GM23248 (cell line): ENCODE data around the gene ZNF831. TPM values are rescaled to one million over a fixed set of nuclear protein-coding genes. Genes with fewer than 3 reads are reported as not detected.

ENCODE experiments used
- DNase-seq: peaks from one replicate; pipeline ENCODE4 v3.0.0-alpha.2; 2015
- H2AFZ ChIP-seq: fragments of 200-600 bp; sonication (generic); 2 replicates; pipeline ENCODE4 v1.6.1; 2016; ENCODE audit warnings: antibody characterized with exemption
- H3F3A ChIP-seq: fragments of 200-600 bp; sonication (generic); 2 replicates; pipeline ENCODE4 v1.6.1; 2016; ENCODE audit warnings: mild to moderate bottlenecking, antibody characterized with exemption, mixed run types; ENCODE audit not compliant: insufficient read depth
- H3K27ac ChIP-seq: fragments of 200-600 bp; sonication (generic); 2 replicates; pipeline ENCODE4 v1.5.1; 2016; ENCODE audit warnings: mild to moderate bottlenecking
- H3K27me3 ChIP-seq: fragments of 200-600 bp; sonication (generic); replicated peaks from 2 replicates; pipeline ENCODE4 v1.6.1; 2016; ENCODE audit warnings: mild to moderate bottlenecking; ENCODE audit not compliant: insufficient read depth
- H3K36me3 ChIP-seq: fragments of 200-600 bp; sonication (generic); 2 replicates; pipeline ENCODE4 v1.6.1; 2016; ENCODE audit warnings: low read depth, mild to moderate bottlenecking
- H3K4me1 ChIP-seq: fragments of 200-600 bp; sonication (generic); 2 replicates; pipeline ENCODE4 v1.6.1; 2016; ENCODE audit warnings: mild to moderate bottlenecking; ENCODE audit not compliant: insufficient read depth
- H3K4me2 ChIP-seq: fragments of 200-600 bp; sonication (generic); one replicate; pipeline ENCODE4 v1.6.1; 2016; ENCODE audit warnings: mild to moderate bottlenecking; ENCODE audit not compliant: unreplicated experiment
- H3K4me3 ChIP-seq: fragments of 200-600 bp; sonication (generic); 2 replicates; pipeline ENCODE4 v1.5.1; 2016; ENCODE audit warnings: mild to moderate bottlenecking
- H3K79me2 ChIP-seq: fragments of 200-600 bp; sonication (generic); 2 replicates; pipeline ENCODE4 v1.6.1; 2016; ENCODE audit warnings: mild to moderate bottlenecking; ENCODE audit not compliant: insufficient read depth
- H3K9ac ChIP-seq: fragments of 200-600 bp; sonication (generic); 2 replicates; pipeline ENCODE4 v1.6.1; 2016; ENCODE audit warnings: mild to moderate bottlenecking
- H3K9me2 ChIP-seq: fragments of 200-600 bp; sonication (generic); 2 replicates; pipeline ENCODE4 v1.6.1; 2016; ENCODE audit warnings: mixed run types, mild to moderate bottlenecking, moderate library complexity; ENCODE audit not compliant: insufficient read depth
- H3K9me3 ChIP-seq: fragments of 200-600 bp; sonication (generic); one replicate; pipeline ENCODE4 v1.6.1; 2017; ENCODE audit warnings: low read depth
- H4K20me1 ChIP-seq: fragments of 200-600 bp; sonication (generic); 2 replicates; pipeline ENCODE4 v1.6.0; 2016; ENCODE audit not compliant: insufficient read depth
- EZH2 ChIP-seq: fragments of 200-600 bp; sonication (generic); IDR thresholded peaks from 2 replicates; pipeline ENCODE4 v1.6.1; 2018; ENCODE audit warnings: antibody characterized with exemption, mild to moderate bottlenecking; ENCODE audit not compliant: insufficient read depth, poor library complexity, severe bottlenecking
- EZH2phosphoT487 ChIP-seq: fragments of 200-600 bp; sonication (generic); IDR thresholded peaks from 2 replicates; pipeline ENCODE4 v1.6.1; 2018; ENCODE audit warnings: antibody characterized with exemption, moderate library complexity, mild to moderate bottlenecking, low read depth; ENCODE audit not compliant: insufficient read depth
- WGBS, 2 experiments: methylation state at CpG; one replicate each; pipeline ENCODE4 v1.1.6; 2015 to 2017; ENCODE audit warnings: low lambda C conversion rate in 2 of 2, low coverage in 1 of 2; ENCODE audit errors: missing lambda C conversion rate in 2 of 2; 5-methylcytosine and 5-hydroxymethylcytosine counted together
- in situ Hi-C: fragments of 300-500 bp; cut with MboI; formaldehyde crosslinking; loops from 2 replicates; pipeline ENCODE4 v1.15.0; 2020
- polyA plus RNA-seq: library from polyadenylated mRNA; unstranded; fragments of >200 nt; fragmentation: Nextera tagmentation; extraction: Ambion mirVana; gene quantifications from 2 replicates; pipeline ENCODE4 v1.2.1, GENCODE V29; 2016
- total RNA-seq: library from RNA; depleted of rRNA; stranded (reverse); fragments of >200 nt; shearing (Covaris generic); gene quantifications from 2 replicates; pipeline ENCODE4 v1.2.3, GENCODE V29; 2014

The ZNF831 gene
- total and polyA plus RNA-seq, 2 experiments from 2014 or later: not detected

- H3K4me3 ChIP-seq: no peak overlapping the region
- no peaks in the 10 kb centered on the region for H3K9me2 ChIP-seq
- no peak overlapping the region for H3K27ac ChIP-seq
- H3K79me2 ChIP-seq: no peaks in the 10 kb centered on the region
- H3K36me3 ChIP-seq: no peaks in the 10 kb centered on the region
- TF ChIP-seq EZH2phosphoT487 (no peak), EZH2 (no peak)
- no peak overlapping the region for H3K4me2 ChIP-seq
- no peaks in the 10 kb centered on the region for H3F3A ChIP-seq
- in situ Hi-C loops: no loop called here
- WGBS, 2 experiments: 73 to 79% methylated on average over 12 to 65 of the region's 66 CpGs
- no peaks in the 10 kb centered on the region for H3K9me3 ChIP-seq
- no peak for DNase-seq
- no peaks in the 10 kb centered on the region for H3K4me1 ChIP-seq
- H4K20me1 ChIP-seq: no peaks in the 10 kb centered on the region
- H3K27me3 ChIP-seq: no peaks in the 10 kb centered on the region; the same call in 1 of the 2 replicates
- no peak overlapping the region for H2AFZ ChIP-seq
- no peak overlapping the region for H3K9ac ChIP-seq
Observed at GRCh38 chr20:59191756-59192532, 28.3 kb downstream of the ZNF831 start.

GRCh38 chr20:59192533-59192896 is 28.9 kb downstream of the ZNF831 start:
- Histone ChIP-seq H4K20me1 (no peaks in the 10 kb centered on the region), H2AFZ (no peak overlapping the region), H3K9me3 (no peaks in the 10 kb centered on the region), H3K4me2 (no peak overlapping the region), H3K27ac (no peak overlapping the region), H3K27me3 (no peaks in the 10 kb centered on the region; the same call in 1 of the 2 replicates), H3K9ac (no peak overlapping the region), H3K4me1 (no peaks in the 10 kb centered on the region), H3F3A (no peaks in the 10 kb centered on the region), H3K36me3 (no peaks in the 10 kb centered on the region), H3K9me2 (no peaks in the 10 kb centered on the region), H3K79me2 (no peaks in the 10 kb centered on the region), H3K4me3 (no peak overlapping the region)
- DNase-seq: no peak
- TF ChIP-seq EZH2 (no peak), EZH2phosphoT487 (no peak)
- 70 to 77% methylated on average over 20 to 25 of the region's 25 CpGs for WGBS, 2 experiments
- in situ Hi-C loops: no loop called here

GRCh38 chr20:59193325-59193724 is 29.7 kb downstream of the ZNF831 start:
- TF ChIP-seq EZH2phosphoT487 (no peak), EZH2 (no peak)
- H3K9me2 ChIP-seq: no peaks in the 10 kb centered on the region
- H3K4me3 ChIP-seq: no peak overlapping the region
- no peaks in the 10 kb centered on the region for H3K4me1 ChIP-seq
- no peak overlapping the region for H2AFZ ChIP-seq
- no peaks in the 10 kb centered on the region for H3K36me3 ChIP-seq
- no peaks in the 10 kb centered on the region; the same call in 1 of the 2 replicates for H3K27me3 ChIP-seq
- no peak overlapping the region for H3K4me2 ChIP-seq
- H4K20me1 ChIP-seq: no peaks in the 10 kb centered on the region
- WGBS, 2 experiments: 26 to 48% methylated on average over 7 of the region's 7 CpGs
- in situ Hi-C loops: no loop called here
- H3K9me3 ChIP-seq: no peaks in the 10 kb centered on the region
- H3K79me2 ChIP-seq: no peaks in the 10 kb centered on the region
- no peaks in the 10 kb centered on the region for H3F3A ChIP-seq
- no peak overlapping the region for H3K9ac ChIP-seq
- no peak overlapping the region for H3K27ac ChIP-seq
- DNase-seq: no peak

- Histone ChIP-seq H3K9me3 (no peaks in the 10 kb centered on the region), H2AFZ (no peak overlapping the region), H3K4me2 (no peak overlapping the region), H3K4me1 (no peaks in the 10 kb centered on the region), H3K36me3 (no peaks in the 10 kb centered on the region), H4K20me1 (no peaks in the 10 kb centered on the region), H3K79me2 (no peaks in the 10 kb centered on the region), H3K9ac (no peak overlapping the region), H3K4me3 (no peak overlapping the region), H3K27me3 (no peaks in the 10 kb centered on the region), H3K9me2 (no peaks in the 10 kb centered on the region), H3F3A (no peaks in the 10 kb centered on the region), H3K27ac (no peak overlapping the region)
- TF ChIP-seq EZH2 (no peak), EZH2phosphoT487 (no peak)
- DNase-seq: no peak
- in situ Hi-C loops: no loop called here
- WGBS, 2 experiments: 77 to 80% methylated on average over 21 to 22 of the region's 24 CpGs
Observed at GRCh38 chr20:59194023-59194935, 30.7 kb downstream of the ZNF831 start.
